Omental fat pad (tissue), 4 donors: ENCODE data around the gene RSPH10B. TPM values are rescaled to one million over a fixed set of nuclear protein-coding genes. Genes with fewer than 3 reads are reported as not detected.
"Not testable (repeated sequence)": the region's sequence is repeated elsewhere in the genome, so short reads cannot be mapped to it uniquely, and the experiment has no call there.

ENCODE experiments used
- ATAC-seq: fragments of 150-250 bp; one replicate; pipeline ENCODE4 v1.9.1; 2016; ENCODE audit warnings: mild to moderate bottlenecking, moderate library complexity; ENCODE audit not compliant: low FRiP score
- DNase-seq: peaks from one replicate; pipeline ENCODE4 v3.0.0-alpha.2; 2019; ENCODE audit warnings: low spot score
- CTCF ChIP-seq, 3 donors: fragments of 450-650 bp; IDR thresholded peaks; one replicate each; pipeline ENCODE4 v1.5.1; 2016 to 2017; ENCODE audit warnings: antibody characterized with exemption in 3 of 3, mild to moderate bottlenecking in 3 of 3, moderate library complexity in 2 of 3
- total RNA-seq, 4 donors: library from RNA; depleted of rRNA; stranded (reverse); fragments of >200 nt; gene quantifications; one replicate each; pipeline ENCODE4 v1.1.0, GENCODE V29; 2016

Gene RSPH10B
- total RNA-seq, 4 donors from 2014 or later, result 0.24 TPM; not detected in 3

GRCh38 chr7:6007386-6007785 is 36.9 kb upstream of the RSPH10B start:
- ATAC-seq (no peak), DNase-seq (no peak)
- TF ChIP-seq CTCF (IDR thresholded peaks at IDR 0.05), result no peak

- no peak for DNase-seq
- TF ChIP-seq CTCF (IDR thresholded peaks at IDR 0.05), result no peak
- peak; percentile 68 for ATAC-seq
Measured at GRCh38 chr7:5997210-5997808, 26.8 kb upstream of the RSPH10B start.

- DNase-seq, ATAC-seq: not testable (repeated sequence)
Measured at GRCh38 chr7:5987061-5987460, 16.6 kb upstream of the RSPH10B start.

- not testable (repeated sequence) for ATAC-seq, DNase-seq
Measured at GRCh38 chr7:5979680-5980314, 9.3 kb upstream of the RSPH10B start.

- ATAC-seq, DNase-seq: not testable (repeated sequence)
Measured at GRCh38 chr7:5973580-5973979, 3.1 kb upstream of the RSPH10B start.

- ATAC-seq, DNase-seq: not testable (repeated sequence)
Measured at GRCh38 chr7:5963810-5964209, 6.7 kb downstream of the RSPH10B start.

GRCh38 chr7:5963205-5963604 is 7.3 kb downstream of the RSPH10B start:
- ATAC-seq, DNase-seq: not testable (repeated sequence)

GRCh38 chr7:5934945-5935450 is 35.5 kb downstream of the RSPH10B start:
- not testable (repeated sequence) for ATAC-seq

GRCh38 chr7:5931905-5932644 is 38.4 kb downstream of the RSPH10B start:
- not testable (repeated sequence) for DNase-seq, ATAC-seq

More at GRCh38 chr7:5934945-5935450, 35.5 kb downstream of the RSPH10B start:
- not testable (repeated sequence) for DNase-seq

GRCh38 chr7:5931250-5931649 is 39.2 kb downstream of the RSPH10B start:
- not testable (repeated sequence) for DNase-seq, ATAC-seq

- DNase-seq, ATAC-seq: not testable (repeated sequence)
Measured at GRCh38 chr7:5930290-5930689, 40.2 kb downstream of the RSPH10B start.

GRCh38 chr7:5926263-5926870 is 44.1 kb downstream of the RSPH10B start:
- not testable (repeated sequence) for DNase-seq, ATAC-seq

GRCh38 chr7:5924630-5925029 is 45.9 kb downstream of the RSPH10B start:
- ATAC-seq, DNase-seq: not testable (repeated sequence)

GRCh38 chr7:5924180-5924579 is 46.3 kb downstream of the RSPH10B start:
- not testable (repeated sequence) for DNase-seq, ATAC-seq

GRCh38 chr7:5916529-5916928 is 54.0 kb downstream of the RSPH10B start:
- not testable (repeated sequence) for DNase-seq, ATAC-seq

GRCh38 chr7:5908835-5909234 is 61.7 kb downstream of the RSPH10B start:
- not testable (repeated sequence) for DNase-seq, ATAC-seq
